Erythroblast (primary cell): ENCODE measurements around the gene PIAS4.

Experiments
- DNase-seq, 2 experiments: peaks; one replicate each; lab custom pipeline; 2025; lab: John Stamatoyannopoulos, UW
- GATA1 ChIP-seq: IDR thresholded peaks from 2 replicates; pipeline ENCODE4 v1.6.1; 2011; ENCODE audit warnings: low read depth, mild to moderate bottlenecking, control low read depth, low read length, moderate library complexity
- POLR2A ChIP-seq: IDR thresholded peaks from 2 replicates; pipeline ENCODE4 v1.6.1; 2011; ENCODE audit warnings: mild to moderate bottlenecking, low read length

The PIAS4 gene

GRCh38 chr19:4044990-4045465 is 37.5 kb downstream of the PIAS4 start:
- TF ChIP-seq GATA1 (no peak), POLR2A (no peak)
- DNase-seq, result no peak

GRCh38 chr19:4045597-4046361 is 38.2 kb downstream of the PIAS4 start:
- no peak for DNase-seq
- TF ChIP-seq POLR2A (no peak), GATA1 (no peak)

- TF ChIP-seq GATA1 (no peak), POLR2A (no peak)
- no peak for DNase-seq
Observed at GRCh38 chr19:4046362-4046691, 38.8 kb downstream of the PIAS4 start.

GRCh38 chr19:4046946-4047683 is 39.6 kb downstream of the PIAS4 start:
- TF ChIP-seq POLR2A (no peak), GATA1 (no peak)
- no peak for DNase-seq

- TF ChIP-seq GATA1 (no peak), POLR2A (no peak)
- no peak for DNase-seq
Observed at GRCh38 chr19:4049432-4049831, 41.9 kb downstream of the PIAS4 start.

- no peak for TF ChIP-seq POLR2A
- TF ChIP-seq GATA1, result no peak
- no peak for DNase-seq
Observed at GRCh38 chr19:4051175-4052101, 43.9 kb downstream of the PIAS4 start.

- no peak for DNase-seq
- TF ChIP-seq POLR2A (no peak), GATA1 (no peak)
Observed at GRCh38 chr19:4052114-4052992, 44.8 kb downstream of the PIAS4 start.

GRCh38 chr19:4052993-4053422 is 45.5 kb downstream of the PIAS4 start:
- peak in 1 of 2 experiments; percentile 52 for DNase-seq
- TF ChIP-seq GATA1 (no peak), POLR2A (no peak)

- TF ChIP-seq POLR2A (no peak), GATA1 (no peak)
- DNase-seq, result no peak
Observed at GRCh38 chr19:4053423-4054324, 46.1 kb downstream of the PIAS4 start.

- no peak for DNase-seq
- TF ChIP-seq POLR2A, result no peak
Observed at GRCh38 chr19:4054441-4055208, 47.1 kb downstream of the PIAS4 start.

GRCh38 chr19:4055209-4055552 is 47.6 kb downstream of the PIAS4 start:
- no peak for DNase-seq

More at GRCh38 chr19:4055209-4055552, 47.6 kb downstream of the PIAS4 start:
- TF ChIP-seq GATA1 (no peak), POLR2A (no peak)
